Skeletal muscle tissue (tissue), 4 donors: ENCODE measurements around the gene ACTL10. TPM values are rescaled to one million over a fixed set of nuclear protein-coding genes. Genes with fewer than 3 reads are reported as not detected.

Experiments used
- H3K27ac ChIP-seq: one replicate; pipeline ENCODE4 v1.7.0; 2013; ENCODE audit warnings: mild to moderate bottlenecking, low read depth, low read length, inconsistent platforms
- H3K27me3 ChIP-seq, 3 donors: one replicate each; pipeline ENCODE4 v1.7.0; 2013; ENCODE audit warnings: low read length in 3 of 3; ENCODE audit not compliant: control insufficient read depth in 3 of 3, insufficient read depth in 3 of 3
- H3K36me3 ChIP-seq, 3 donors: one replicate each; pipeline ENCODE4 v1.7.0; 2013; ENCODE audit warnings: low read length in 3 of 3; ENCODE audit not compliant: control insufficient read depth in 3 of 3, insufficient read depth in 3 of 3
- H3K4me1 ChIP-seq, 3 donors: one replicate each; pipeline ENCODE4 v1.7.0; 2013; ENCODE audit warnings: low read length in 3 of 3, mild to moderate bottlenecking in 3 of 3; ENCODE audit not compliant: control insufficient read depth in 3 of 3, insufficient read depth in 3 of 3
- H3K4me3 ChIP-seq, 3 donors: one replicate each; pipeline ENCODE4 v1.7.0; 2013; ENCODE audit warnings: low read length in 3 of 3
- H3K9ac ChIP-seq, 3 donors: one replicate each; pipeline ENCODE4 v1.7.0; 2013; ENCODE audit warnings: low read length in 3 of 3, mild to moderate bottlenecking in 3 of 3, moderate library complexity in 2 of 3, low read depth in 1 of 3
- H3K9me3 ChIP-seq, 3 donors: one replicate each; pipeline ENCODE4 v1.7.0; 2013; ENCODE audit warnings: low read length in 3 of 3; ENCODE audit not compliant: control insufficient read depth in 3 of 3
- total RNA-seq: library from RNA; depleted of rRNA; stranded (reverse); fragments of >200 nt; gene quantifications from one replicate; pipeline ENCODE4 v1.2.3, GENCODE V29; 2014
- donor health status: Osteomylitis.

ACTL10 gene
- total RNA-seq, 1 donor from 2014 or later, result 1.0 TPM

DNA sequence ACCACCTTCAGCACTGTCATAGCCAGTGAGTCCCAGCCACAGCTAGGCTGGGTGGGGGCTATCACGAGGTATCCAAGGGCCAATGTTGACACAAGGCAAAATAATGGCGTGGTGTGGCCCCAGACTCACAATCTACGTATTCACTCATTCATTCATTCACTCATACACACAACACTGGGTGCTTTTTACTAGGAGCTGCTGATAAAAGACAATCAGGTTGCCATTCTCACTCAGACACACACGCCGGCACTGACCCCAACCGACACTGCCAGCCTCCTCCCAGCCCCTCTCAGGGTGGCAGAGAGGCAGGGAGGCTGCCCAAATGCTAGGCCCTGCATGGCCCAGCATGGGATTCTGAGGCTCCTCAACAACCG lies 6.1 kb upstream of the ACTL10 start:
- H3K27ac ChIP-seq, result no peak overlapping the region
- no peaks in the 10 kb centered on the region for H3K9me3 ChIP-seq
- H3K36me3 ChIP-seq, result peaks cover 35 to 38% (median 37%) of the 10 kb centered on the region in 3 donors
- no peak overlapping the region for H3K4me3 ChIP-seq
- no peaks in the 10 kb centered on the region for H3K27me3 ChIP-seq
- H3K4me1 ChIP-seq, result peaks cover 15 to 24% (median 18%) of the 10 kb centered on the region in 3 donors
- H3K9ac ChIP-seq, result no peak overlapping the region

DNA sequence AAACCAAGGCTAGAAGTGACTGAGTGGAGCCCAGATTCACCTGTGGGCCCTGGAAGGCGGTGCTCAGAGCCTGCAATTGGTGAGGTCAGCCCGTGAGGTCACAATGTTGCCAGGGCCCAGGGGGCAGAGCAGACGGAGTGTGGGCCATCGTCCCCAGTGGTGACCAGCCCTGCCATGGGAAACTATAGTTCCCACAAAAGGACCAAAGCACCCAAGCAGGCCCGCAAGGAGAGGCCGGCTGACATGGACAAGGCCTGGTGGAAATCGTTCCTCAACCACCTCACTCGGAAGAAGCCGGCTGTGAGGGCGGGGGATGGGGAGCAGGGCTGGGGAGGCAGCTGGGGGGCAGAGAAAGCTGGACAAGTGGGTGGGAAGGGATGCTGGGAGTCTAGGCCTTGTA lies 4.6 kb upstream of the ACTL10 start, which contains the start of gene C20orf144:
C20orf144 (plus strand) TSS at position 156 of the 400 bp plus-strand sequence; CDS start at position 175, 19 bp downstream.
- H3K9me3 ChIP-seq, result no peaks in the 10 kb centered on the region
- peak within 1 kb of the TSS; percentile 20 to 89 (median 71) for H3K9ac ChIP-seq
- peak within 1 kb of the TSS; percentile 75 to 81 (median 77) for H3K4me3 ChIP-seq
- H3K27me3 ChIP-seq, result no peaks in the 10 kb centered on the region
- H3K27ac ChIP-seq, result peak within 1 kb of the TSS; percentile 58
- H3K36me3 ChIP-seq, result peaks cover 30 to 35% (median 31%) of the 10 kb centered on the region in 3 donors
- peaks cover 26 to 35% (median 27%) of the 10 kb centered on the region in 3 donors for H3K4me1 ChIP-seq

GRCh38 chr20:33663161-33664084 lies 3.3 kb upstream of the ACTL10 start:
- Histone ChIP-seq H3K27me3 (no peaks in the 10 kb centered on the region), H3K9ac (peak overlapping the region; percentile 71 to 89 (median 76)), H3K27ac (peak overlapping the region; percentile 58), H3K4me1 (peaks cover 37 to 48% (median 40%) of the 10 kb centered on the region in 3 donors), H3K36me3 (peaks cover 21 to 24% (median 23%) of the 10 kb centered on the region in 3 donors), H3K4me3 (peak overlapping the region; percentile 75 to 81 (median 77)), H3K9me3 (no peaks in the 10 kb centered on the region)

DNA sequence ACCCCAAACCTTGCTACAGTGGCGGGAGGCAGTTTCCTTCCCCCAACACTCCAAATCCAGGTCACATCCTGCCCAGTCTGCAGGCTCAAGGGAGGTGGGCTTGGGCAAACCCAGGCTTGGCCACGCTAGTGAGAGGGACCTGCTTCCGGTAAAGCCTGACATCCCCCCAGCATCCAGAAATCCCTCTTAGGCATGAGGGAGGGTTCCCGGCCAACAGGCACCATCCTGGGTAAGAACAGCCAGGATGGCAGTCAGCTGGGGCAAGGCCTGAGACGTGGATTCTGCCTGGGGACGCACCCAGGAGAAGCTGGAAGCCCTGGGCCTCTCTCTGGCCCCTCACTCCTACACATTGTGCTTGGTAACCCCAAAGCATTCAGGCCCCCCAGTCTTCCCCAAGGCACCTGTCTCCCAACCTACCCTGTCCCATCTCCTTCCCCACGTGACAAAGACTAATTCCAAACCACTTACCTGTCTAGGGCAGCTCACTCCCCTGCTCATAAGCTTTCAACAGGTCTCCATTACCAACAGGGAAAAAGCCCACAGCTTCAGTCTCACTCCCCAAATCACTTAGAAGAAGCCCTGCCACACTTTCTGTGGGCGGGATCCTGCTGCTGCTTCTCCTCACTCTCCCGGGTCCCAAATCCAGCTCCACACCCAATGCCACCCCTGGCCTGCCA lies 2.5 kb upstream of the ACTL10 start:
- Histone ChIP-seq H3K4me3 (peak overlapping the region; percentile 75 to 81 (median 77)), H3K9ac (peak overlapping the region; percentile 71 to 89 (median 76)), H3K4me1 (peaks cover 38 to 49% (median 40%) of the 10 kb centered on the region in 3 donors), H3K36me3 (peaks cover 21 to 26% (median 24%) of the 10 kb centered on the region in 3 donors), H3K9me3 (no peaks in the 10 kb centered on the region), H3K27me3 (no peaks in the 10 kb centered on the region), H3K27ac (peak overlapping the region; percentile 58)

DNA sequence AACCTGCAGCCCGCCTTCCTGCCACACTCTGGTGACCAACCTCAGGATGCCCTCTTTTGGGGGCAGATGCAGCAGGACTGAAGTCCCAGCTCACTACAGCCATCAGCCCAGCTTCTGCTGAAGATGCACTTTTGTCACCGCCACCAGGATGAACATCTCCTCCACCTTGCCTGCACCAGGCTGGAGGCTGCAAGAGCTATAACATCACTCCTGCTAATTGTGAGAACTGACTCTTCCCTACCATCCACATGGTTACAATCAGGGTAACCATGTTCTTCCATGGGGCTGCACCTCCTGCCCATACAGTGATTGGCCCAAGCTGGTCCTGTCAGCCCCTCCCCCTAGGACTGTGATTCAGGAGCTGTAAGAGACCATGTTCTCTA lies 2.0 kb upstream of the ACTL10 start:
- H3K9me3 ChIP-seq, result no peaks in the 10 kb centered on the region
- no peak overlapping the region for H3K4me3 ChIP-seq
- no peaks in the 10 kb centered on the region for H3K27me3 ChIP-seq
- no peak overlapping the region for H3K27ac ChIP-seq
- peaks cover 38 to 49% (median 40%) of the 10 kb centered on the region in 3 donors for H3K4me1 ChIP-seq
- peak overlapping the region in 1 of 3 donors; percentile 71 for H3K9ac ChIP-seq
- peaks cover 22 to 25% (median 24%) of the 10 kb centered on the region in 3 donors for H3K36me3 ChIP-seq

- Histone ChIP-seq H3K9ac (peak overlapping the region; percentile 61 to 71 (median 62)), H3K36me3 (peaks cover 27 to 33% (median 28%) of the 10 kb centered on the region in 3 donors), H3K27me3 (no peaks in the 10 kb centered on the region), H3K27ac (peak overlapping the region; percentile 58), H3K4me1 (peaks cover 38 to 60% (median 48%) of the 10 kb centered on the region in 3 donors), H3K9me3 (no peaks in the 10 kb centered on the region), H3K4me3 (peak overlapping the region; percentile 68 to 75 (median 73))
Observed at GRCh38 chr20:33667245-33667675, 517 bp downstream of the ACTL10 start.

GRCh38 chr20:33667676-33668465 lies 1.1 kb downstream of the ACTL10 start:
- H3K4me3 ChIP-seq, result peak overlapping the region; percentile 63 to 75 (median 73)
- peak overlapping the region; percentile 40 to 71 (median 62) for H3K9ac ChIP-seq
- no peaks in the 10 kb centered on the region for H3K27me3 ChIP-seq
- peaks cover 38 to 63% (median 52%) of the 10 kb centered on the region in 3 donors for H3K4me1 ChIP-seq
- no peaks in the 10 kb centered on the region for H3K9me3 ChIP-seq
- peaks cover 27 to 33% (median 28%) of the 10 kb centered on the region in 3 donors for H3K36me3 ChIP-seq
- peak overlapping the region; percentile 58 for H3K27ac ChIP-seq

- peak overlapping the region in 2 of 3 donors; percentile 40 to 57 for H3K9ac ChIP-seq
- H3K36me3 ChIP-seq, result peaks cover 27 to 33% (median 28%) of the 10 kb centered on the region in 3 donors
- no peaks in the 10 kb centered on the region for H3K9me3 ChIP-seq
- H3K4me1 ChIP-seq, result peaks cover 42 to 64% (median 54%) of the 10 kb centered on the region in 3 donors
- H3K27me3 ChIP-seq, result no peaks in the 10 kb centered on the region
- H3K27ac ChIP-seq, result no peak overlapping the region
- H3K4me3 ChIP-seq, result peak overlapping the region in 1 of 3 donors; percentile 63
Observed at GRCh38 chr20:33668466-33669155, 1.9 kb downstream of the ACTL10 start.

DNA sequence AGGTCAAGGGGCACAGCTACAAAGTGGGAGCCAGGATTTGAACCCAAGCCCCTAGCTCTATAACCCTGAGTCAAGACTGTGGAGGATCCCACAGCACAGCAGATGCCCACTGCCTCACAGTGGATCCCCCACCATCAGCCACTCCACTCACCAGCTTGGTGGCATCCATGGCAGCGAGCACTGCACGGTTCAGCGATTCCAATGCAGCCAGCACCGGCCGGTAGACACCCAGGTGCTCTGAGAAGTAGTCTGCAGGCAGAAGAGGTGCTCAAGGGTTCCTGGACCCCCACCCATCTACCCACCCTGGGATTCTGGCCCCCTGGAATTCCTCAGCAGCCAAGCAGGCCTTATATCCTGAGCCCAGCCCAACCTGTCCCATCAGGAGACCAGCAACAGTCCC lies 2.5 kb downstream of the ACTL10 start:
- no peak overlapping the region for H3K27ac ChIP-seq
- H3K9me3 ChIP-seq, result no peaks in the 10 kb centered on the region
- H3K4me1 ChIP-seq, result peaks cover 38 to 61% (median 49%) of the 10 kb centered on the region in 3 donors

More for the DNA sequence above, 2.5 kb downstream of the ACTL10 start:
- Histone ChIP-seq H3K4me3 (no peak overlapping the region), H3K9ac (no peak overlapping the region), H3K36me3 (peaks cover 27 to 33% (median 28%) of the 10 kb centered on the region in 3 donors), H3K27me3 (no peaks in the 10 kb centered on the region)
